DMS153 (cell line): Measurements from ENCODE around the gene WASHC2C.
"Not testable (repeated sequence)": the region's sequence is repeated elsewhere in the genome, so short reads cannot be mapped to it uniquely, and the experiment has no call there.

Experiments used
- DNase-seq: peaks from one replicate; lab custom pipeline; 2025; lab: John Stamatoyannopoulos, UW

Gene WASHC2C

GRCh38 chr10:45761622-45762021 is 34.6 kb downstream of the WASHC2C start:
- DNase-seq, result not testable (repeated sequence)

- DNase-seq, result not testable (repeated sequence)
These were observed 36.0 kb downstream of the WASHC2C start for GRCh38 chr10:45763037-45763436.

- DNase-seq, result not testable (repeated sequence)
These were observed 41.3 kb downstream of the WASHC2C start for GRCh38 chr10:45768334-45768733.

DNA sequence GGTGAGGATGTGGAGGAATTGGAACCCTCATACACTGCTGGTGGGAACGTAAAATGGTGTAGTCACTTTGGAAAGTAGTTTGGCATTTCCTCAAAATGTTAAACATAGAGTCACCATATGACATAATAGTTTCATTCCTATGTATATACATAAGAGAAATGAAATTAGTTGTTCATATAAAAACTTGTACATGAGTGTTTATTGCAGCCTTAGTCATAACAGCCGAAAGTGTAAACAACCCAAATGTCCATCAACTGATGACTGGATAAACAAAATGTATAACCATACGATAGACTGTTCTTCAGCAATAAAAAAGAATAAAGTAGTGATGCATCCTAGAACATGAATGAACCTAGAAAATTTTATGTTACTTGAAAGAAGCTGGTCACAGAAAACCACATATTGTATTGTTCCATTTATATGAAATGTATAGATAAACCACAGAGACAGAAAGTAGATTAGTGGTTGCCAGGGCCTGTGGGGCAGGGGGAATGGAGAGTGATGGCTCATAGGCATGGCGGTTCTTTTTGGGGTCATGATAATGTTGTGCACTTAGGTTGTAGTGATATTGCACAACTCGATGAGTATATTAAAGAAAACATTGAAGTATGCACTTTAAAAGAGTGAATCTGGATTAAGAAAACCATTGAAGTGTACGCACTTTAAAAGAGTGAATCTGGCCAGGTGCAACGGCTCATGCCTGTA is 44.8 kb downstream of the WASHC2C start:
- DNase-seq, result not testable (repeated sequence)

DNA sequence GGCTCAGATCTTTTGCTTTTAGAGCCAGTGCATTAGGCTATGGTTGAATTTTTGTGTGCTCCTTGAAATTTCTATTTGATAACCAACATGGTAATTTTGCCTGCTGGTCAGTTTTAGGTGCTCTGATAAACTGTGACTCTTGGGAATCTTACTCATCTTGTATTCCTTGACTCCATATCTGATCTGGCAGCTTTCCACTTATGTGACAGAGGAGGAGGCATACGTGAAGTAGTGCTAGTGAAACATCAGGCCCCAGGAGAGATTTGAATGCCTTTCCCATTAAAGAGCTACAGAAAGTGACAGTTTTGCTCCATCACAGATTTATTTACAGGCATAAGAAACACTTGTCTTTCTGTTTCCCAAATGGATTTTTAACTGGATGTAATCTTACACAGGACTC is 59.2 kb downstream of the WASHC2C start:
- DNase-seq, result not testable (repeated sequence)

- not testable (repeated sequence) for DNase-seq
These were observed 60.2 kb downstream of the WASHC2C start for GRCh38 chr10:45787212-45787741.

DNA sequence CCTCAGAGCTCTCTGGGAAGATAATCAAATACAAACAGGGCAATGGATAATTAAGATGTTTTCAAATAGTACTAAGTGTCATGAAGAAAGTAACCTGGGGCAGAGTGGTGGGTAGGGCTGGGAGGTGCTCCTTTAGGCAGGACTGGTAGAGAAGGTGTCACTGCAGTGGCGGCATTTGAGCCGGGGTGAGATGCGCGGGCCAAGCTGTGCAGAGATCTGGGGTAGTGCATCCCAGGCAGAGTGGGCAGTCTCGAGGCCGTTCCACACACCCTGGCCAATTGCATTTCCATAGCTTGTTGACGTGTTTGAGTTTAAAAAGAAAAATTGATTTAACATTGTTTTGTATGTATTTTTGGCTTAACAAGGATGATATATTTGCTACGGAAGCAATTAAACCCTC is 62.9 kb downstream of the WASHC2C start:
- DNase-seq, result not testable (repeated sequence)

GRCh38 chr10:45790694-45791426 is 63.8 kb downstream of the WASHC2C start:
- not testable (repeated sequence) for DNase-seq

DNA sequence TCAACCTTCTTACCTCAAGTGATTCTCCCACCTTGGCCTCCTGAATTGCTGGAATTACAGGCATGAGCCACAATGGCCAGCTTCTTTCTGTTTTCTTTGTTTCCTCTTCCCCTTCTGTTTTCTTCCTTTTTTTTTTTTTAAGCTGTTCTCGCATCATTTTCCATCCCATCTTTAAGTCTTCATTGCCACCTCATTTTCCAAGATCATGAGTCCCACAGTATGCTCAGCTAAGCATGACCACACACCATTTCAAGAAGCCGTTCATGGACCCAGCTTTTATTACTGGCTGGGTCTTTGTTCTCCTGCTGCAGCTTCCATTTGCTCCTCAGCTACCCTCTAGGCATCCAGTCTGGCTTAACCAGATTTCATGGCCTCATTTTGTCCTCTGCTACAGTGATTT is 67.7 kb downstream of the WASHC2C start:
- not testable (repeated sequence) for DNase-seq

GRCh38 chr10:45803060-45804010 is 76.3 kb downstream of the WASHC2C start:
- peak; percentile 35 for DNase-seq

- not testable (repeated sequence) for DNase-seq
These were observed 77.9 kb downstream of the WASHC2C start for GRCh38 chr10:45804996-45805395.

DNA sequence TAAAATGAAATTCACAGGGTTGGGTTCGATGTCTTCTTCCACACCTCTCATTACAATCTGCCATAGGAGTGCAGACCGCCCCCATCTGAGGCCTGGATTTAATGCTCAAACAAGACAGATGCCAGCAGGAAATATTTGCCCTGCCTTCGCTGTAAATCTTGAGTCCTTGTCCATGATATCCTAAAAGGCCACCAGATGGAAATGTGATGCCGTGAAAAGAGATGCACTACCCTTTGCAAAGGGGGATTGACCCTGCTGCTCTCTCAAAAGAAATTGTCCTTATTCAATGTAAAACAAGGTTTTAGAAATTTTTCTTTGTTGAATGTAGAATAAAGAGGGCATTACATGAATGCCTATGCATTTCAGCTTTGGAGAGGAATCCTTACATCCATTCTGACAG is 82.8 kb downstream of the WASHC2C start:
- no peak for DNase-seq

GRCh38 chr10:45811075-45811474 is 84.0 kb downstream of the WASHC2C start:
- no peak for DNase-seq

DNA sequence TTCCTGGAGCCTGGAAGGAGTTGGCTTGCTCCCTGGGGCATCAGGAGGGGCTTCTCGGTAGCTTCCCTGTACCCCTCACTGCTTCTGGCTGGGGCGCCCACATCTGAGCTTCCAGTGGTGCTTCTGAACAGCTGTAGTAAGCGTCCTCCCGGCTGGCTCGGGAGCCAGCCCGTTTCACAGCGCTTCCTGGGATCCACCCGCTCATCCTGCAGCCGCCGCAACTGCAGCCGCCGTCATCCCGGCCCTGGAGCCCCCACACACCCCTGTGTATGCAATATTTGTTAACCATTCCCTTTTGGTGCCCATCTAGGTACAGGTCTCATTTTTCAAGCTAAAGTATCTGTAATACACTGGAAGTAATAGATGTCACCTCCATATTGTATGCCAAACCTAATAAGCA is 85.9 kb downstream of the WASHC2C start:
- not testable (repeated sequence) for DNase-seq

GRCh38 chr10:45814146-45814545 is 87.1 kb downstream of the WASHC2C start:
- not testable (repeated sequence) for DNase-seq

GRCh38 chr10:45817130-45817859 is 90.2 kb downstream of the WASHC2C start:
- DNase-seq, result no peak

DNA sequence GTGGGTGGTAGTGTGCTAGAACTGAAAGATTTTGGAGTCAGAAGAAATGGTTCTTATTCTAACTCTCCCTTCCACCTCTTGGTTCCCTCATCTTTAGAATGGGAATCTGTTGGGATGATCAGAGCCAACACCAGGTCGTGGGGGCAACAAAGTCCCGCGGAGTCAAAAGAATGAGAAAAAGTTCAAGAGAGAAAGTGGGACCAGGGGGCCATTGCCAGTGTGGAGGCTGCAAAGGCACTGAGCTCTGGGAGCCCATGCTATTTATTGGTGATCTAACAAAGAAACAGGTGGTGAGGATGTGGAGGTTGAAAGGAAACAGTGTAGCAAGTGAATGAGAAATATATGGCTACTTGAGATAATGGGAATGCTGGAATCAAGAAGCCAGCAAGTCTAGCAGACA is 90.8 kb downstream of the WASHC2C start:
- DNase-seq, result no peak

GRCh38 chr10:45819552-45819951 is 92.5 kb downstream of the WASHC2C start:
- no peak for DNase-seq

DNA sequence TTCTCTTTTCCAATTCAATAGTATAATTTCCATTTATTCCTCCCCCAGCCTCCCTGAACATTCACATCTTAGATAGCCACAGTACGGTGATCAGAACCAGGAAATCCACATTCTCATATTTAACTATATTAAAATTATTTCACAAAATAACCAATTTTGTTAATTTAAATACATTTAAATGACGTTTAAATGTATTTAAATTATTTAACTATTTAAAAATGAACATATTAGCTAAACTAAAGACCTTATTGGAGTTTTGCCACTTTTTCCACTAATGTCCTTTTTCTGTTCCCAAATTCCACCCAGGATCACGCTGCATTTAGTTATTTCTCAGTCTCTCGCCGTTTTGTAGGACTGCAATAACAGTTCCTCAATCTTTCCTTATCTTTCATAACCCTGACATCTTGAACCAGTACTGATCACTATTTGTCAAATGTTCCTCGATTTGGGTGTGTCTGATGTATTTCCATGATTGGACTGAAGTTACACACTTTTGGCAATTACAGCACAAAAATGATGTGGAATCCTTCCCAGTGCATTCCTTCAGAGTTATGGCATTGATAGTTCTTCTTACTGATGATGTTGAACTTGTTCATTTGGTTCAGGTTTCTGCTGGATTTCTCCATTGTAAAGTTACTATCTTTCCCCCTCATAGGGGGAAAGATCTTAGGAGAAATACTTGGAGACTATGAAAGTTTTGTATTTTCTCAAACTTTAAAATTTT is 93.2 kb downstream of the WASHC2C start:
- not testable (repeated sequence) for DNase-seq

DNA sequence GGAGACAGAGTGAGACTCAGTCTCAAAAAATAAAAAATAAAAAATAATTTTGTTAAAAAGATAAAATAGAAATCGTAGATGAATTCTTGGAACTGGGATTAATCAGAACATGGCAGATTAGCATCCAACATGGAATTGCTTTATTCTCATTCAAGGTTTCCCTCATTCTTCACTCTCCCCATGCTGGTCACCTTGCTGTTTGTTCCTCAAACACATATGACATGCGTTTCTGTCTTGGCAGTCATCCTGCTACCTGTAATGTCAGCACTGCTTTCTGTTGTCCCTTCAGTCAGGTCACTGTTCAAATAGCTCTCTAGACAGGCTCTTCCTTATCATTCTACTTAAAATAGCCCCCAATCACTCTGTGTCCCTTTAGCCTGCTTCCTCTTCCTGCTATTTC is 95.9 kb downstream of the WASHC2C start:
- not testable (repeated sequence) for DNase-seq
